ENCODE data around the gene TCF7L1. TPM values are rescaled to one million over a fixed set of nuclear protein-coding genes. Genes with fewer than 3 reads are reported as not detected.
A peak's percentile ranks its signal among the peaks of the same experiment; 100 is the strongest.

The TCF7L1 gene
- total and polyA plus RNA-seq, 4 donors = 12.3 to 21.5 (median 13.8) TPM

GRCh38 chr2:85145116-85145820 is 12.1 kb downstream of the TCF7L1 start:
- peaks cover 0 to 9% (median 3%) of the 10 kb centered on the region in 4 donors for H3K36me3 ChIP-seq (ENCODE audit: control insufficient read depth in 4 of 4, insufficient read depth in 4 of 4, low read length in 4 of 4)
- peak overlapping the region in 1 of 2 donors; percentile 43 for H3K27ac ChIP-seq (ENCODE audit: low read depth in 1 of 2, low read length in 1 of 2)
- H3K4me1 ChIP-seq (ENCODE audit: control insufficient read depth in 5 of 5, insufficient read depth in 5 of 5, low read length in 5 of 5) = peaks cover 0 to 6% (median 5%) of the 10 kb centered on the region in 5 donors
- no peaks in the 10 kb centered on the region for H3K9me3 ChIP-seq (ENCODE audit: control insufficient read depth in 4 of 4, insufficient read depth in 3 of 4, low read length in 3 of 4)
- DNase-seq (no peak), ATAC-seq (ENCODE audit: insufficient read depth, low FRiP score) (no peak)
- H3K9ac ChIP-seq (ENCODE audit: insufficient read depth in 1 of 2, low read length in 2 of 2) = no peak overlapping the region
- no peaks in the 10 kb centered on the region for H3K27me3 ChIP-seq (ENCODE audit: control insufficient read depth in 3 of 3, insufficient read depth in 3 of 3, low read length in 2 of 3)
- TF ChIP-seq CTCF (IDR thresholded peaks at IDR 0.05; ENCODE audit: control extremely low read depth, extremely low read depth) = no peak
- 92% methylated on average over 4 of the region's 4 CpGs for WGBS, 2 donors
- no peak overlapping the region for H3K4me3 ChIP-seq

GRCh38 chr2:85148190-85148589 is 15.0 kb downstream of the TCF7L1 start:
- no peaks in the 10 kb centered on the region for H3K9me3 ChIP-seq (ENCODE audit: control insufficient read depth in 4 of 4, insufficient read depth in 3 of 4, low read length in 3 of 4)
- H3K9ac ChIP-seq (ENCODE audit: insufficient read depth in 1 of 2, low read length in 2 of 2) = no peak overlapping the region
- no peak for DNase-seq
- peaks cover 0 to 3% (median 1%) of the 10 kb centered on the region in 4 donors for H3K36me3 ChIP-seq (ENCODE audit: control insufficient read depth in 4 of 4, insufficient read depth in 4 of 4, low read length in 4 of 4)
- no peak for TF ChIP-seq CTCF (IDR thresholded peaks at IDR 0.05; ENCODE audit: control extremely low read depth, extremely low read depth)
- H3K27ac ChIP-seq (ENCODE audit: low read depth in 1 of 2, low read length in 1 of 2) = no peak overlapping the region
- 60 to 67% methylated on average over 2 of the region's 2 CpGs for WGBS, 2 donors
- no peak overlapping the region for H3K4me3 ChIP-seq
- H3K4me1 ChIP-seq (ENCODE audit: control insufficient read depth in 5 of 5, insufficient read depth in 5 of 5, low read length in 5 of 5) = peaks cover 0 to 6% (median 2%) of the 10 kb centered on the region in 5 donors
- no peak for ATAC-seq (ENCODE audit: insufficient read depth, low FRiP score)
- no peaks in the 10 kb centered on the region for H3K27me3 ChIP-seq (ENCODE audit: control insufficient read depth in 3 of 3, insufficient read depth in 3 of 3, low read length in 2 of 3)

- H3K4me3 ChIP-seq = no peak overlapping the region
- DNase-seq = no peak
- WGBS, 2 donors = 54 to 74% methylated on average over 1 of the region's 1 CpG
- no peak overlapping the region for H3K27ac ChIP-seq (ENCODE audit: low read depth in 1 of 2, low read length in 1 of 2)
- H3K9me3 ChIP-seq (ENCODE audit: control insufficient read depth in 4 of 4, insufficient read depth in 3 of 4, low read length in 3 of 4) = no peaks in the 10 kb centered on the region
- ATAC-seq (ENCODE audit: insufficient read depth, low FRiP score) = no peak
- TF ChIP-seq CTCF (IDR thresholded peaks at IDR 0.05; ENCODE audit: control extremely low read depth, extremely low read depth) = no peak
- peaks cover 1 to 21% (median 6%) of the 10 kb centered on the region in 5 donors for H3K4me1 ChIP-seq (ENCODE audit: control insufficient read depth in 5 of 5, insufficient read depth in 5 of 5, low read length in 5 of 5)
- H3K36me3 ChIP-seq (ENCODE audit: control insufficient read depth in 4 of 4, insufficient read depth in 4 of 4, low read length in 4 of 4) = peaks cover 0 to 3% (median 0%) of the 10 kb centered on the region in 4 donors
- H3K9ac ChIP-seq (ENCODE audit: insufficient read depth in 1 of 2, low read length in 2 of 2) = no peak overlapping the region
- no peaks in the 10 kb centered on the region for H3K27me3 ChIP-seq (ENCODE audit: control insufficient read depth in 3 of 3, insufficient read depth in 3 of 3, low read length in 2 of 3)
Observed at GRCh38 chr2:85151026-85151425, 17.8 kb downstream of the TCF7L1 start.
